ENCODE measurements around the gene KIF6. TPM values are rescaled to one million over a fixed set of nuclear protein-coding genes. Genes with fewer than 3 reads are reported as not detected.

Gene KIF6
- total and polyA plus RNA-seq, 2 donors (not counting 1 experiment from before 2014, with no cell fraction given): not detected

GRCh38 chr6:39521958-39522357, 203.2 kb downstream of the KIF6 start:
- no peak overlapping the region for H3K4me3 Mint-ChIP-seq
- H4K20me1 ChIP-seq (ENCODE audit: control insufficient read depth, insufficient read depth, low read length, poor library complexity, severe bottlenecking): no peaks in the 10 kb centered on the region
- H3K4me3 ChIP-seq (ENCODE audit: control extremely low read depth in 1 of 5, extremely low read depth in 1 of 5, insufficient read depth in 1 of 5, low read depth in 2 of 5, low read length in 4 of 5): no peak overlapping the region
- DNase-seq: no peak
- H3K79me2 ChIP-seq (ENCODE audit: control insufficient read depth, insufficient read depth, low read length): no peaks in the 10 kb centered on the region
- no peak overlapping the region for H3K9ac ChIP-seq (ENCODE audit: low read length)
- POLR2A ChIA-PET: no interaction called here
- H3K27me3 Mint-ChIP-seq: peaks cover 11% of the 10 kb centered on the region
- no peaks in the 10 kb centered on the region for H3K4me1 Mint-ChIP-seq
- CTCF ChIA-PET: no interaction called here
- no peaks in the 10 kb centered on the region for H3K4me1 ChIP-seq (ENCODE audit: control insufficient read depth in 2 of 2, insufficient read depth in 2 of 2, low read length in 2 of 2)
- no peak overlapping the region for H3K4me2 ChIP-seq (replicated peaks; ENCODE audit: low read depth, low read length, poor library complexity, severe bottlenecking)
- peaks cover 0 to 4% (median 2%) of the 10 kb centered on the region in 4 experiments for H3K27me3 ChIP-seq (replicated peaks in 1 of 4; ENCODE audit: control extremely low read depth in 1 of 4, control insufficient read depth in 3 of 4, insufficient read depth in 4 of 4, low read length in 3 of 4)
- no peaks in the 10 kb centered on the region for H3K9me3 ChIP-seq (ENCODE audit: control extremely low read depth in 1 of 3, control insufficient read depth in 2 of 3, insufficient read depth in 1 of 3, low read length in 2 of 3)
- H3K9me3 Mint-ChIP-seq (ENCODE audit: insufficient read depth): no peaks in the 10 kb centered on the region
- no CpG with 5 or more reads among the region's 2 CpGs for WGBS (ENCODE audit: insufficient coverage)
- no peak for ATAC-seq (ENCODE audit: low read depth)
- no peak overlapping the region for H3K27ac Mint-ChIP-seq
- no peak overlapping the region for H3K27ac ChIP-seq (ENCODE audit: low read length in 2 of 2)
- intact Hi-C loops (cut with micrococcal nuclease): no loop called here
- TF ChIP-seq EZH2 (IDR thresholded peaks at IDR 0.05; ENCODE audit: borderline replicate concordance, insufficient read depth, low read depth, low read length, poor library complexity, severe bottlenecking): no peak
- TF ChIP-seq, protein P1, sequence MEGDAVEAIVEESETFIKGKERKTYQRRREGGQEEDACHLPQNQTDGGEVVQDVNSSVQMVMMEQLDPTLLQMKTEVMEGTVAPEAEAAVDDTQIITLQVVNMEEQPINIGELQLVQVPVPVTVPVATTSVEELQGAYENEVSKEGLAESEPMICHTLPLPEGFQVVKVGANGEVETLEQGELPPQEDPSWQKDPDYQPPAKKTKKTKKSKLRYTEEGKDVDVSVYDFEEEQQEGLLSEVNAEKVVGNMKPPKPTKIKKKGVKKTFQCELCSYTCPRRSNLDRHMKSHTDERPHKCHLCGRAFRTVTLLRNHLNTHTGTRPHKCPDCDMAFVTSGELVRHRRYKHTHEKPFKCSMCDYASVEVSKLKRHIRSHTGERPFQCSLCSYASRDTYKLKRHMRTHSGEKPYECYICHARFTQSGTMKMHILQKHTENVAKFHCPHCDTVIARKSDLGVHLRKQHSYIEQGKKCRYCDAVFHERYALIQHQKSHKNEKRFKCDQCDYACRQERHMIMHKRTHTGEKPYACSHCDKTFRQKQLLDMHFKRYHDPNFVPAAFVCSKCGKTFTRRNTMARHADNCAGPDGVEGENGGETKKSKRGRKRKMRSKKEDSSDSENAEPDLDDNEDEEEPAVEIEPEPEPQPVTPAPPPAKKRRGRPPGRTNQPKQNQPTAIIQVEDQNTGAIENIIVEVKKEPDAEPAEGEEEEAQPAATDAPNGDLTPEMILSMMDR (IDR thresholded peaks at IDR 0.05): no peak
- no peaks in the 10 kb centered on the region for H3K36me3 ChIP-seq (replicated peaks in 1 of 2; ENCODE audit: control extremely low read depth in 1 of 2, control insufficient read depth in 1 of 2, extremely low read depth in 1 of 2, insufficient read depth in 2 of 2, low read length in 1 of 2)
- H2AFZ ChIP-seq (ENCODE audit: insufficient read depth, low read depth, low read length, poor library complexity, severe bottlenecking): no peak overlapping the region

DNA sequence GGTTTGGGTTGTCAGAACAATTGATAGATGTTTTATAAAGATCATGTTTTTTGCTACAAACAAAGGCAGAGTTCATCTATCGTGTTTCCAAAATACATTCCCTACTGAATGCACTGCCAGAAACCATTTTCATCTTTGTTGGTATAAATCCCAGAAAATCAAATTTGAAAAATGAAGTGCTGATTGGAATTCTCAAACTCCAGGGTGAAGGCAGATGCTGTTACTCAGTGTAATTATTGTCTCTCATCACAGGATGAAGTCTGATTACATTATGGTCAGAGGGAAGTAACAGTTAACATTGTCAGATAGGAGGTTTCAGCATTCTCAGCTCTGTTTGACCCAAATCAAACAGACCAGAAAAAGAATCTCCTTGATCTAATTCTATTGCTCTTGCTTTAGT, 204.3 kb downstream of the KIF6 start:
- ChIA-PET POLR2A (no interaction called here), CTCF (no interaction called here)
- no peak for TF ChIP-seq EZH2 (IDR thresholded peaks at IDR 0.05; ENCODE audit: borderline replicate concordance, insufficient read depth, low read depth, low read length, poor library complexity, severe bottlenecking)
- TF ChIP-seq, protein P1 (IDR thresholded peaks at IDR 0.05): no peak
- Mint-ChIP-seq H3K9me3 (ENCODE audit: insufficient read depth) (no peaks in the 10 kb centered on the region), H3K4me1 (no peaks in the 10 kb centered on the region), H3K27me3 (peaks cover 7% of the 10 kb centered on the region), H3K4me3 (no peak overlapping the region), H3K27ac (no peak overlapping the region)
- Histone ChIP-seq H4K20me1 (ENCODE audit: control insufficient read depth, insufficient read depth, low read length, poor library complexity, severe bottlenecking) (no peaks in the 10 kb centered on the region), H3K27me3 (replicated peaks in 1 of 4; ENCODE audit: control extremely low read depth in 1 of 4, control insufficient read depth in 3 of 4, insufficient read depth in 4 of 4, low read length in 3 of 4) (peaks cover 0 to 7% (median 2%) of the 10 kb centered on the region in 4 experiments), H3K4me2 (replicated peaks; ENCODE audit: low read depth, low read length, poor library complexity, severe bottlenecking) (no peak overlapping the region), H3K36me3 (replicated peaks in 1 of 2; ENCODE audit: control extremely low read depth in 1 of 2, control insufficient read depth in 1 of 2, extremely low read depth in 1 of 2, insufficient read depth in 2 of 2, low read length in 1 of 2) (no peaks in the 10 kb centered on the region), H3K9ac (ENCODE audit: low read length) (no peak overlapping the region), H2AFZ (ENCODE audit: insufficient read depth, low read depth, low read length, poor library complexity, severe bottlenecking) (no peak overlapping the region), H3K4me1 (ENCODE audit: control insufficient read depth in 2 of 2, insufficient read depth in 2 of 2, low read length in 2 of 2) (no peaks in the 10 kb centered on the region), H3K9me3 (ENCODE audit: control extremely low read depth in 1 of 3, control insufficient read depth in 2 of 3, insufficient read depth in 1 of 3, low read length in 2 of 3) (no peaks in the 10 kb centered on the region), H3K4me3 (ENCODE audit: control extremely low read depth in 1 of 5, extremely low read depth in 1 of 5, insufficient read depth in 1 of 5, low read depth in 2 of 5, low read length in 4 of 5) (no peak overlapping the region), H3K79me2 (ENCODE audit: control insufficient read depth, insufficient read depth, low read length) (no peaks in the 10 kb centered on the region), H3K27ac (ENCODE audit: low read length in 2 of 2) (no peak overlapping the region)
- DNase-seq (no peak), ATAC-seq (ENCODE audit: low read depth) (no peak)
- WGBS (ENCODE audit: insufficient coverage): no CpG with 5 or more reads among the region's 1 CpG
- intact Hi-C loops (cut with micrococcal nuclease): no loop called here

All from B cell (primary cell).